T-cell (primary cell): ENCODE measurements around the gene ALX3. TPM values are rescaled to one million over a fixed set of nuclear protein-coding genes. Genes with fewer than 3 reads are reported as not detected.
A peak's percentile ranks its signal among the peaks of the same experiment; 100 is the strongest.

Experiments
- ATAC-seq, 4 experiments: fragments of 200-7000 bp in 3 of 4; fragments of 150-1000 bp in 1 of 4; cut with Tn5 transposase; replicated peaks in 1 of 4; 1 replicate in 3 of 4; 2 replicates in 1 of 4; pipeline ENCODE4 v1.10.0; 2021; ENCODE audit warnings: moderate library complexity in 3 of 4, mild to moderate bottlenecking in 2 of 4, moderate number of reproducible peaks in 1 of 4
- CTCF ChIA-PET, 2 donors: fragments of 300-600 bp; sonication (Branson Sonifier 250); formaldehyde crosslinking; loops; one replicate each; lab custom pipeline; 2022; ENCODE audit warnings: antibody characterized with exemption in 2 of 2; lab: Charles Lee
- POLR2A ChIA-PET, 2 donors: fragments of 300-600 bp; sonication (Branson Sonifier 250); formaldehyde crosslinking; loops; one replicate each; lab custom pipeline; 2022; ENCODE audit warnings: antibody characterized with exemption in 2 of 2; lab: Charles Lee
- DNase-seq, 35 experiments: peaks; one replicate each; pipeline versions ENCODE4 v3.0.0 to v3.0.0-alpha.2; 2013 to 2023
- H3K27ac ChIP-seq: one replicate; pipeline ENCODE4 v1.5.1; 2013; ENCODE audit warnings: low read length
- H3K27me3 ChIP-seq, 2 experiments: replicated peaks in 1 of 2; 1 replicate in 1 of 2; 2 replicates in 1 of 2; pipeline versions ENCODE4 v1.6.1 to v1.7.0; 2013; ENCODE audit warnings: low read length in 1 of 2, mixed read lengths in 1 of 2; ENCODE audit not compliant: control insufficient read depth in 2 of 2, insufficient read depth in 2 of 2; ENCODE audit errors: extremely low read depth in 1 of 2
- H3K36me3 ChIP-seq, 2 donors: 1 replicate in 1 of 2; 2 replicates in 1 of 2; pipeline versions ENCODE4 v1.6.1 to v1.7.0; 2013; ENCODE audit warnings: low read length in 1 of 2; ENCODE audit not compliant: control insufficient read depth in 2 of 2, insufficient read depth in 1 of 2; ENCODE audit errors: extremely low read depth in 1 of 2
- H3K4me1 ChIP-seq, 2 experiments: 1 replicate in 1 of 2; 2 replicates in 1 of 2; pipeline versions ENCODE4 v1.6.1 to v1.7.0; 2013; ENCODE audit warnings: low read length in 2 of 2, mixed read lengths in 1 of 2; ENCODE audit not compliant: insufficient read depth in 2 of 2, control insufficient read depth in 1 of 2; ENCODE audit errors: extremely low read depth in 1 of 2
- H3K4me3 ChIP-seq, 2 donors: 1 replicate in 1 of 2; 2 replicates in 1 of 2; pipeline versions ENCODE4 v1.5.1 to v1.7.0; 2013; ENCODE audit warnings: mild to moderate bottlenecking in 2 of 2, low read length in 1 of 2, moderate library complexity in 1 of 2; ENCODE audit not compliant: control insufficient read depth in 1 of 2; ENCODE audit errors: extremely low read depth in 1 of 2
- H3K9me3 ChIP-seq: 2 replicates; pipeline ENCODE4 v1.7.0; 2013
- H3K27ac Mint-ChIP-seq, 2 donors: one replicate each; pipeline ENCODE4 v1.8.0; 2020 to 2021; ENCODE audit warnings: mild to moderate bottlenecking in 2 of 2, mixed read lengths in 2 of 2
- H3K27me3 Mint-ChIP-seq, 2 donors: one replicate each; pipeline ENCODE4 v1.8.0; 2021 to 2022; ENCODE audit warnings: mixed read lengths in 2 of 2
- H3K36me3 Mint-ChIP-seq: one replicate; pipeline ENCODE4 v1.8.0; 2021; ENCODE audit warnings: mixed read lengths
- H3K4me1 Mint-ChIP-seq, 3 donors: one replicate each; pipeline ENCODE4 v1.8.0; 2020 to 2022; ENCODE audit warnings: mixed read lengths in 3 of 3, mild to moderate bottlenecking in 1 of 3
- H3K4me3 Mint-ChIP-seq, 3 donors: one replicate each; pipeline ENCODE4 v1.8.0; 2020 to 2022; ENCODE audit warnings: mild to moderate bottlenecking in 3 of 3, mixed read lengths in 3 of 3, moderate library complexity in 3 of 3
- H3K9me3 Mint-ChIP-seq, 3 donors: one replicate each; pipeline ENCODE4 v1.8.0; 2020 to 2022; ENCODE audit warnings: mixed read lengths in 3 of 3
- WGBS: methylation state at CpG from one replicate; pipeline ENCODE4 v1.1.5; 2013; ENCODE audit warnings: missing lambda C conversion rate; ENCODE audit not compliant: insufficient coverage; 5-methylcytosine and 5-hydroxymethylcytosine counted together
- total RNA-seq, 35 experiments: library from RNA in 6 of 35; stranded (reverse) in 6 of 35; fragments of 120-200 nt in 1 of 35; gene quantifications; one replicate each; pipeline versions ENCODE4 v1.2.1 to v1.2.4 and lab custom pipeline; 2013 to 2026

The ALX3 gene
- total RNA-seq, 5 donors from 2014 or later (not counting 1 experiment from before 2014, with no cell fraction given): not detected

DNA sequence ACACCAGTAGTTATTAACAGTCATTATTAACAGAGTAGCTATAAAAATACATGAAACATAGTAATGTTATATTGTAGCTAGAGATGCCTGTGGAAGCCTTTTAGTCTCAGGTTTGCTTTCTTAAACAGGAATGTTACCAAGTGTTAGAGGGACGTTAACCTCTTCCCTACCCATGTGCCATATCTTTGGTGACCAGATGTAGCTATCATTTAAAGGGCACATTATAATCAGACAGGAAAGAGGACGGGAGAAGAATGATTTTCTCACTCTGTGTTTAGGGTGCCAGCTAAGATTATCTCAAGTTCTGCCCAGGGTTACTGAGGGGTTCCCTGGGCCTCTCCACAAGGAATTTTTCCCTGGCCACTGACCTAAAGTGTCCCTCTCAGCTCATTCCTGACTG lies 20.9 kb upstream of the ALX3 start:
- Mint-ChIP-seq H3K9me3 (no peaks in the 10 kb centered on the region), H3K27ac (no peak overlapping the region), H3K4me3 (no peak overlapping the region), H3K27me3 (peaks cover 34 to 43% of the 10 kb centered on the region in 2 donors), H3K4me1 (peaks cover 0 to 2% (median 2%) of the 10 kb centered on the region in 3 donors), H3K36me3 (no peaks in the 10 kb centered on the region)
- Histone ChIP-seq H3K36me3 (no peaks in the 10 kb centered on the region), H3K27ac (no peak overlapping the region), H3K4me3 (no peak overlapping the region), H3K9me3 (no peaks in the 10 kb centered on the region), H3K27me3 (peaks cover 5 to 48% of the 10 kb centered on the region in 2 experiments), H3K4me1 (no peaks in the 10 kb centered on the region)
- no peak for ATAC-seq
- ChIA-PET POLR2A (no interaction called here), CTCF (interaction anchor here (0.6 to 1.2 kb wide), 3 partner anchors 10 to 64 kb away, joined by 3 read pairs; no protein-coding TSS in a partner anchor)
- DNase-seq: no peak
- WGBS: 67% methylated on average over 1 of the region's 2 CpGs

DNA sequence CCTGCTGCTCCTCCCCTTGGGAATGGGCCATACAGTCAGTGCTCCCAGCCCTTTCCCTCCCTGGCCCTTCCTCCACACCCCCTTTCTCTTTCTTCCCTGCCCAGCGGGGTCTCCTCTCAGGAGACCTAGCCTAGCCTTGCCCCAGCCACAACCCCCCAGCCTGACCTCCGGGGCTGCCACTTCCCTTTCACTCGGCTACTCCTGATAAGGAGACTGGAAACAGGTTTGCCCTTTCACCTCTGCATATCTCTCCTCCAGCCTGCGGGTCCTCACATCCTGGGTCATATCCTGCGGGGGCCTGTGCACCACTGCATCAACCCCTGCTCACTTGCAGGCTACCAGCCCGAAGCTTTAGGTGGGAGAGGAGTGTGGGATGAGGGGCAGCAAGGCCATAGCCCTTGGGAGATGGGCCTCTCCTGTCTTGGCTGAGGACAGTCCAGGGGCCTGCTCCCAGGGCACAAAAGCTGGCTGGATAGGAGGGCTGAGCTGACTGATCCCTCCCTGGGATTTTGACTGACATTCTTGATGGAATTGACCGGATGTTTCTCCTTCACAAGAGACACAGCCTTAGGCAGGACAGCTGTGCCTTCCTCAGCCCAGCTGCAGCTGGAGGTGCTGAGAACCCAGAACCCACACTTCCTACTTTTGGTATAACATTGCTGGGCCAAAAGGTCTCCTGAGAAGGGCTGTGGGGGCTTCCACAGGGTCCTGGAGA lies 19.2 kb upstream of the ALX3 start:
- H3K9me3 Mint-ChIP-seq: no peaks in the 10 kb centered on the region
- peaks cover 10 to 48% of the 10 kb centered on the region in 2 experiments for H3K27me3 ChIP-seq
- H3K4me3 ChIP-seq: no peak overlapping the region
- DNase-seq (no peak), ATAC-seq (no peak)
- H3K27me3 Mint-ChIP-seq: peaks cover 45 to 52% of the 10 kb centered on the region in 2 donors
- H3K27ac Mint-ChIP-seq: no peak overlapping the region
- no peak overlapping the region for H3K4me3 Mint-ChIP-seq
- no peaks in the 10 kb centered on the region for H3K36me3 ChIP-seq
- 44% methylated on average over 5 of the region's 7 CpGs for WGBS
- CTCF ChIA-PET: interaction anchor here in 1 of 2 donors (1.9 kb wide), 1 partner anchor 12 kb away, joined by 6 read pairs; no protein-coding TSS in a partner anchor
- POLR2A ChIA-PET: no interaction called here
- H3K4me1 Mint-ChIP-seq: peaks cover 0 to 4% (median 4%) of the 10 kb centered on the region in 3 donors
- no peaks in the 10 kb centered on the region for H3K9me3 ChIP-seq
- no peak overlapping the region for H3K27ac ChIP-seq
- peaks cover 0 to under 1% of the 10 kb centered on the region in 2 experiments for H3K4me1 ChIP-seq
- no peaks in the 10 kb centered on the region for H3K36me3 Mint-ChIP-seq

DNA sequence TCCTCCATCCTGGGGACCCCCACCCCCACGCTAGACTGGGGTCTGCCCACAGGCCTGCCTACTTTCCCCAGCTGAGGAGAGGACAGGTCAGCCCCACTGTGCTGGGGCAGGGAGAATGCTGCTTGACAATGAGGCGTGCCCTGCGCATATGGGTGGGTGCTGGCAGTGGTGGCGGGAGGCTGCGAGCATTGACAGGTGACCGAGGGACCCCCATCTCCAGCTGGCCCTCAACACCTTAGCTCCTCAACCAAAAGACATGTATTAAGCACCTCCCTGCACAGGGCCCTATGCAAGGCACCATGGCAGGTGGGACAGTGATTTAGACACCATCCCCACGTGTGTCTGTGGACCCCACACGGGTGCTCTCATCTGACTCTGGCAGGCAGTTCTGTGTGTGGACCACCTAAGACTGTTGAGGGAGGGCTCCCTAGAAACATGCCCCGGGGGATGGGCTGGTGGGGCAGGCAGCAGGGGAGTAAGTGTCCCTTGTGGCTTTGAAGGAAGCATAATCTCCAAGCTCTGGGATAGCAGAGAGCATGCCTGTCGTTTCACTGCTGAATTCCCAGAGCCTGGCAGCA lies 18.4 kb upstream of the ALX3 start:
- Histone ChIP-seq H3K27me3 (peaks cover 10 to 52% of the 10 kb centered on the region in 2 experiments), H3K4me1 (peaks cover 2 to 9% of the 10 kb centered on the region in 2 experiments), H3K4me3 (no peak overlapping the region), H3K27ac (no peak overlapping the region), H3K36me3 (no peaks in the 10 kb centered on the region), H3K9me3 (no peaks in the 10 kb centered on the region)
- H3K27me3 Mint-ChIP-seq: peaks cover 50 to 51% of the 10 kb centered on the region in 2 donors
- ChIA-PET CTCF (interaction anchor here in 1 of 2 donors (1.0 to 1.9 kb wide), 3 partner anchors 8 to 407 kb away, joined by 3 to 6 read pairs (median 5); no protein-coding TSS in a partner anchor), POLR2A (interaction anchor here in 1 of 2 donors (1.0 kb wide), 1 partner anchor 13 kb away, joined by 3 read pairs; no protein-coding TSS in a partner anchor)
- H3K9me3 Mint-ChIP-seq: no peaks in the 10 kb centered on the region
- DNase-seq: no peak
- no peak overlapping the region for H3K27ac Mint-ChIP-seq
- H3K36me3 Mint-ChIP-seq: no peaks in the 10 kb centered on the region
- ATAC-seq: no peak
- peaks cover 3 to 6% (median 5%) of the 10 kb centered on the region in 3 donors for H3K4me1 Mint-ChIP-seq
- H3K4me3 Mint-ChIP-seq: no peak overlapping the region
- 64% methylated on average over 4 of the region's 10 CpGs for WGBS

DNA sequence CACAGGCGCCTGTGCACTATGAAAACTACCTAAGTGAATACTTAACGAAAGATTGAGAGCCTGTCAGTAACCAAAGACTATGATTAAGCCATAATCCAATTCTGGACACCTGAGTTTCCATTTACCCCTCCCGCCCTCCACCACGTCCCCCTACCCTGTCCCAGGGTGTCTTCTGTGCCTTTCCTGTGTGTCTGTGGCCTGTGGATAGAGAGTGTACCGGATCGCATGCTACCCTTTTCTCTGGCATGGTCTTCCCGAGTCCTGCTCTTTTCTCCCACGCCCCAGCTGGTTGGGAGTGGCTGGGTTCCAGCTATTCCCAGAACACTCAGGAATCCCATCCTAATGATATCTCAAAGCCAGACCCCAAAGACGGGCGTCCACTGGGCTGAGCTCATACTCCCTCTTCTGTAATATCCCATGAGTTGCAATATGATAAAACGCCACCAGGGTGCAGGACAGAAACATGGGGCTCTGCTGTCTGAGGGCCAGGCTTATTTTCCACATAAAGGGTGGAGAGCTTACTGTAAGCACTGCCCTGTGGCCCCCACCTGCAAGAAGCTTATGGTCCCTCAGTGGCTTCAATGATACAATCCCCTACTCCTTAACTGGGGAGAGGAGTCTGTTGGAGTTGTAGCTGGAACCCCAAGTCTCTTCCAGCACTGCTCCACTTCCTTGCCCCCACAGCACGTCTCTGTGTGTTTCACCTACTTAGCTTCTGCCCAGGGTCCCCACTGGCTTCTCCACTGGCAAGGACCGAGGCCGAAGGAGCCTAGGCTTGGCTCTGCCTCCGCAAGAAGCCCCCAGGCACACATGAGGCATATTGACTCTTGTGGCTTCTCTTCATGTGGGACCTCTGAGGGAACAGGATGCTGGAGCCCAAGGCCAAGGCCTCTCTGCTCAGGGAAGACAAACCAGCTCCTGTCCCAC lies 17.6 kb upstream of the ALX3 start:
- DNase-seq (peak in 20 of 35 experiments; percentile 13 to 66 (median 28)), ATAC-seq (peak; percentile 56 to 71 (median 61))
- H3K4me1 ChIP-seq: peaks cover 2 to 17% of the 10 kb centered on the region in 2 experiments
- H3K36me3 ChIP-seq: no peaks in the 10 kb centered on the region
- Mint-ChIP-seq H3K9me3 (no peaks in the 10 kb centered on the region), H3K36me3 (no peaks in the 10 kb centered on the region), H3K4me3 (no peak overlapping the region), H3K27me3 (peaks cover 58 to 59% of the 10 kb centered on the region in 2 donors), H3K27ac (no peak overlapping the region), H3K4me1 (peaks cover 10 to 13% (median 12%) of the 10 kb centered on the region in 3 donors)
- CTCF ChIA-PET: interaction anchor here (0.6 to 1.9 kb wide), 8 partner anchors 9 to 408 kb away, joined by 3 to 6 read pairs (median 4); no protein-coding TSS in a partner anchor
- POLR2A ChIA-PET: interaction anchor here in 1 of 2 donors (1.0 kb wide), 1 partner anchor 14 kb away, joined by 3 read pairs; no protein-coding TSS in a partner anchor
- no peak overlapping the region for H3K27ac ChIP-seq
- H3K4me3 ChIP-seq: no peak overlapping the region
- peaks cover 11 to 59% of the 10 kb centered on the region in 2 experiments for H3K27me3 ChIP-seq
- H3K9me3 ChIP-seq: no peaks in the 10 kb centered on the region
- 65% methylated on average over 4 of the region's 15 CpGs for WGBS

DNA sequence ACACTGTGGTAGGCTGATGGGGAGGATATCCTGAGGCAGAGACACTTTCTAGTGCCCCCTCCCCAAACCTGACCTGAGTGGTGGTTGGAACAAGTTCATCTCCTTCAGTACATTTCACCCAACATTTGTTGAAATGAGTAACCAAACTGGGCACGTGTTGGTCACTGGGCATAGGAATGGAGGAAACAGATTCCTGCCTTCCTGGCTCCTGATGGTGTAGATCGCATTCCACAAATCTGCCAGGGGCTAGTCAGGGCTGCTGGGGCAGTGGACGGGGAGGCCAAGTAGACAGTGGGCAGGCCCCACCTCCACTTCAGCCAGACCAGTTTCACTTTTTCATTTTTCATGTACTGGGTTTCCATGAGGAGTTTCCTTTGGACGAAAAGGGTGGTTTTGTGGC lies 16.5 kb upstream of the ALX3 start:
- no peaks in the 10 kb centered on the region for H3K36me3 ChIP-seq

More for the DNA sequence above, 16.5 kb upstream of the ALX3 start:
- H3K4me1 ChIP-seq: peaks cover 2 to 18% of the 10 kb centered on the region in 2 experiments
- H3K27me3 Mint-ChIP-seq: peaks cover 61 to 64% of the 10 kb centered on the region in 2 donors
- peaks cover 15 to 67% of the 10 kb centered on the region in 2 experiments for H3K27me3 ChIP-seq
- no peak overlapping the region for H3K27ac Mint-ChIP-seq
- no peak overlapping the region for H3K4me3 Mint-ChIP-seq
- H3K4me3 ChIP-seq: no peak overlapping the region
- H3K4me1 Mint-ChIP-seq: peaks cover 16% of the 10 kb centered on the region in 3 donors
- H3K36me3 Mint-ChIP-seq: no peaks in the 10 kb centered on the region
- DNase-seq (no peak), ATAC-seq (no peak)
- WGBS: 93% methylated on average over 2 of the region's 4 CpGs
- H3K9me3 ChIP-seq: no peaks in the 10 kb centered on the region
- CTCF ChIA-PET: no interaction called here
- H3K27ac ChIP-seq: no peak overlapping the region
- POLR2A ChIA-PET: no interaction called here
- no peaks in the 10 kb centered on the region for H3K9me3 Mint-ChIP-seq
